ENCODE data around the gene PRR27.
"Not testable (repeated sequence)": the region's sequence is repeated elsewhere in the genome, so short reads cannot be mapped to it uniquely, and the experiment has no call there.

Gene PRR27

GRCh38 chr4:70203601-70204000, 49.6 kb downstream of the PRR27 start:
- no peak for DNase-seq

GRCh38 chr4:70212752-70213151, 58.7 kb downstream of the PRR27 start:
- DNase-seq, result not testable (repeated sequence)

Measured in eye (tissue), 1 donor.